GM12892 (cell line): ENCODE data around the gene FAAH2.

Experiments used
- POLR2A ChIP-seq: IDR thresholded peaks from 2 replicates; pipeline ENCODE4 v1.6.1; 2011; ENCODE audit warnings: low read depth, low read length, control low read depth
- POLR2AphosphoS5 ChIP-seq: IDR thresholded peaks from 2 replicates; pipeline ENCODE4 v1.6.1; 2011; ENCODE audit warnings: low read depth, low read length, control low read depth

- TF ChIP-seq POLR2AphosphoS5 = no peak
- no peak for TF ChIP-seq POLR2A
Measured at GRCh38 chrX:57368158-57368557, 81.7 kb downstream of the FAAH2 start.
